Ovary (tissue), 3 donors: Measurements from ENCODE around the gene SND1.

Source experiments
- CTCF ChIP-seq, 3 donors: fragments of 450-650 bp in 2 of 3; fragments of 200-600 bp in 1 of 3; IDR thresholded peaks; one replicate each; pipeline versions ENCODE4 v1.5.1 to v1.8.0; 2016 to 2022; ENCODE audit warnings: antibody characterized with exemption in 3 of 3, mild to moderate bottlenecking in 1 of 3
- POLR2A ChIP-seq: fragments of 450-650 bp; IDR thresholded peaks from one replicate; pipeline ENCODE4 v1.6.1; 2017; ENCODE audit warnings: antibody characterized with exemption, mild to moderate bottlenecking, moderate library complexity
- donor health status: DM: no; HTN: no; CAD: no.

- TF ChIP-seq POLR2A (no peak), CTCF (IDR thresholded peaks at IDR 0.05) (no peak)
These were observed 32.2 kb upstream of the SND1 start for GRCh38 chr7:127619681-127620405.
